Lung microvascular endothelial cell (primary cell): ENCODE results near the gene LGALS7. TPM values are rescaled to one million over a fixed set of nuclear protein-coding genes. Genes with fewer than 3 reads are reported as not detected.

ENCODE experiments used
- DNase-seq, 2 donors: peaks; one replicate each; pipeline versions ENCODE4 v3.0.0 to v3.0.0-alpha.2; 2010; ENCODE audit warnings: low read depth in 2 of 2
- total RNA-seq: library from RNA; depleted of rRNA; stranded (reverse); fragments of >200 nt; gene quantifications from 2 replicates; pipeline ENCODE4 v1.2.1, GENCODE V29; 2014

The LGALS7 gene
- total RNA-seq, 1 donor from 2014 or later, result not detected

GRCh38 chr19:38740932-38741331, 32.4 kb downstream of the LGALS7 start:
- DNase-seq, result no peak

GRCh38 chr19:38740257-38740592, 33.1 kb downstream of the LGALS7 start:
- peak in 1 of 2 donors; percentile 0 for DNase-seq

DNA sequence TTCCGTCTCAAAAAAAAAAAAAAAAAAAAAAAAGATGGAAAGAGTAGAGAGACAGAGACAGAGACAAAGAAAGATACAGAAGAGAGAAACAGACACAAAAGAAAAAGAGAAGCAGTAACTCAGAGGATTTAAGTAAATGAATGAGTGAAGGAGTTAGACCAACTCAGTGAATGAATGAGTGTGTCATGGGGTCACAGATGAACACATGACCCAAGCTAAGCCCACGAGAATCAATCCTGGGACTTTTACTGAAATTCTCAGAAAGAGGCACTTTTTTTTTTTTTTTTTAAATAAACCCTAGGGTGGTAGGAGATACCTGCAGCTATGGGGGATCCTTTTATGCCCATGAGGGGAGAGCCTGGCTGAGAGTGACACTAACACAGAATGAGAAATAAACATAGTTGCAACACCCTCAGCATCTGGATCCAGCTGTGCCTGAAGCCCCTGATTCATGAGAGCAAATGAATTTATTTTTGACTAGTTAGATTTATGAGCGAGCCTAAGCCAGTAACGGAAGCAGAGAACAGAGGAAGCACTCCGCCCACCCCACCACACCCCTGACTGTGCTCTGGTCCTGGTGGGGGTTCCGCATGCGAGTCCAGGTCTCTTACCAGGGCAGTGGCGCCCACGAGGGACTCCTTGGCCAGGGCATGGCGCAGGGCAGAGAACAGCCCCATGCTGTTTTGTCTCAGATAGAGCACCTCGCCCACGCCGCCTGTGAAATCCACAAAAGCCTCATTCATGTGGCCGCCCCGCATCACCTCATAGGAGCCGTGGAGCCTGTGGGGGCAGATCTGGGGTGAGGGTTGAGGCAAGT, 33.7 kb downstream of the LGALS7 start:
- peak in 1 of 2 donors; percentile 0 for DNase-seq

DNA sequence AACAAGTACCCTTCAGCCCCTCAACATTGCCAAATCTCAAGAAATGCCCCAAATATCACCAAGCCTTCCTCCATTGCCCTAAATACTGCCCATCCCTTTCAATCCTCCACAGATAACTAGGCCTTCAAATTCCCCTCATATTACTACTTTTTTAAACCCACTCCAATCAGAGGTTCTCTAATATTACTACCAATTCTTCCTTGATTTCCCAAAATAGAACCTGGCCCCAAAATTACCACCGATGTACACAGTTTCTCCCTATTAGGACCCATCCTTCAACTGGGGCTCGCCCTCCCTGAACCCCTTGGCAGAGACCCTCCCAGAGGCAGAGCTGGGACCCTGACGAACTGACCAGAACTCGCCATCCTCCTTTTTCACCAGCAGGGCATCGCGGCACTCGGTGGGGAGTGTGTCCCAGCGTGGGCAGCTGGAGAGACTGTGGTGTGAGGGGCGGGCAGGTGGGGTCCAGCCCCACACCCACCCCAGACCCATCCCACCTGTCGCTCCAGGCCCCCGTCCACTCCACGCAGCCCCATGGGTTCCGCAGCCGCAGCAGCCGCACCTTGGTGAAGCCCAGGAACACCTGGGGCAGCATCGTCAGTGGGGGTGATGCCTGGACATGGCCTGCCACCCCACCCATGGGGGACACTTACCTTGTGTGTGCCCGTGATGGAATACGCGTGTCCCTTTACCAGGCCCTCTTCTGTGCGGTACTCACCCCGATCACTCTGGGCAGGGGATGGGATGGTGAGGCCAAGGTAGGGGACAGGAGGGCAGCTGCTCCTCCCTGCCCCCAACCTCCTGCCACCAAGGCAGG, 35.2 kb downstream of the LGALS7 start:
- DNase-seq, result peak; percentile 0

DNA sequence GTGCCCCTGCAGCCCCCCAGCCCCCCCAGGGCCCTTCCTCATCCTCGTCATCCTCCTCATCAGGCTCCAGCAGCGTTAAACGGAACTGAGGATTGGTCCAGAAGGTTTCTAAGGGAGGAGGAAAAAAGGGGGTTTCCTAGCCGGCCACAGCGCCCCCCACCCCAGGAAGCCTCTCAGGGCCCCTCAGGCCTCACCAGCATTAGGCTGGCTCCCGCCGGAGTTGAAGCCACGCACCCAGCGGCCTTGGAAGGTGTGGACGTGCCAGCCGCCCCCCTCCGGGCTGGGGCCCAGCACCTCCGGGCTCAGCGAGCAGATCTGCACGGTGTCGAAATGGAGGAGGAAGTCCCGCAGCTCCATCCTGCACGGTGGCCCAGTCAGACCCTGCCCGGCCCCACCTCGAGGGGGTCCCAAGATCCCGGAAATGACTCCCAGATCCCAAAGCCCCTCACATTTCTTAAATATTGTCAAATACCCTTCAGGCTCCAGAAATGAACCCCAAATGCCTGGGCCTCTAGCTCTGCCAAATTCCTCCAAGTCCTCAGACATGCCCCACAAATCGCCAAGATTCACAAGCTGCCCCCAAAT, 35.9 kb downstream of the LGALS7 start:
- DNase-seq, result no peak

- no peak for DNase-seq
Measured at GRCh38 chr19:38736413-38737280, 36.7 kb downstream of the LGALS7 start.

DNA sequence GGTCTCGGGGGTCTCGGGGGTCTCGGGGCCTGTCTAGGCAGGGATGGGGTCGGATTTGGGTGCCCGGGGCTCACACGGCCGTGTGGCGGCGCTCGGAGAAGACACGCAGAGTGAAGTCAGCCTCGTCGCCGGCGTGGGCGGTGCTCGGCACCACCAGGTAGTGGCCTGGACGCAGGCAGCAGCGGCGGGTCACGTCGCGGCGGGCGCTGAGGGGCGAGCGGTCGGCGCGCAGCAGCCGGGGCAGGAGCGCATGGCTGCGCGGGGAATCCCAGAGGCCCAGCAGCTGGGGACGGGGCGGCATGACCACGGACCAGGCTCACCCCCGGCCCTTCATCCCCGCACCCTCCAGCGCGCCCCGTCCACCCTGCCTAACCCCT, 37.3 kb downstream of the LGALS7 start:
- DNase-seq, result peak; percentile 32 to 52

DNA sequence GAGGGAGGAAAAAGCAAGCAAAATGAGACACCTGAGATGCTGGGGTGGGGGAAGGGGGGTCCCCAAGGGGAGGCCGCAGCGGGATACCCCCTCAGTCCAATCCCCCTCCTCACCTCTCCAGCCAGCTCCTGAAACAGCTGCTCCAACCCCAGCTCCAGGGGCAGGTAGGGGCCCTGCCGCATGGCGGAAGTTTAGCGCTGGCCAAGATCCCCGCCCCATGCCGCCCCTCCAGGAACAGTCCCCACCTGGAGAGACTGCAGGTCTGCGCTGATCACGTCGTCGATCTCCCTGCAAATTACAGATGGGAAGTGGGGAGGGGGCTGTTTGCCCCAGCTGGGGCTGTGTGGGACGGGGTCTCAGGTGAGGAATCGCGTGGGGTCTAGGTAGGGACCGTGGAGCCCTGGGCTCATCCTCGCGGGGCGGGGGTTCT, 38.0 kb downstream of the LGALS7 start:
- no peak for DNase-seq

DNA sequence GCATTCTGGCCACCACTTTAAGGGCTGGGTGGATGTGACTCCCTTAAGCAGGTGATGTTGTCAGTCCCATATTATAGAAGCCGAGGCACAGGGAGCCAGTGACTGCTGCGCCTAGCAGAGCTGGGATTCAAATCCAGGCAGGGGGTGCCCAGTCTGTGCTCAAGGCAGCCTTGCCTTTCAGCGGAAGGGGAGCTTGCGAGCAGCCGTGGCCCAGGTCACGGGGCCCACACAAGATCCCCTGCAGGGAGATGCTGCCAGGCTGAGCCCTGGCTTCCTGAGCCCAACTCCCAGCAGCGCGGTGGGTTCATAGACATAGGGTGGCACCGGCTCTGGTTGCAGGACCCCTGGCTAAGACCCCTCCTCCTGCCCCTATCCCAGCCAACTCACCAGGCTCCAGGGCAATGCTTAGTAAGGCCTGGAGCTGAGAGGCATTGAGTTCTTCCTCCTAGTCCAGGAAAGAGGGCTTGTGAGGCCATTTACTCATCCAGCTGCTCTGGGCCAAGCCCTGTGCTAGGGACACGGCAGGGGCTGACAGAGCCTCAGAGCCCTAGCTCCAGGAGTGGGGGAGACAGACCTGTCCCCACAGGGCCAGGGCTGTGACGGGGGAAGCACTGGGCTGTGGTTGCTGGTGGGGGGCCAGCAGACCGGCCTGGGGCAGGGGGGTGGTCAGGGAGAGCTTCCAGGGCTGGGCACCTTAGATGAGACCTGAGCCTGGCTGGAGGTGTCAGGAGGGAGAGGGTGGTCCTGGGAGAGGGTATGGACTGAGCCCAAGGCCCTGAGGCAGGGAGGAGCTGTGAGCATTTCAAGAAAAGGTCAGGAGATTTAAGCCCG, 38.7 kb downstream of the LGALS7 start:
- peak; percentile 25 to 31 for DNase-seq

- DNase-seq, result no peak
Measured at GRCh38 chr19:38734176-38734425, 39.2 kb downstream of the LGALS7 start.

- DNase-seq, result peak in 1 of 2 donors; percentile 33
Measured at GRCh38 chr19:38733493-38734175, 39.7 kb downstream of the LGALS7 start.

- no peak for DNase-seq
Measured at GRCh38 chr19:38733241-38733492, 40.1 kb downstream of the LGALS7 start.

DNA sequence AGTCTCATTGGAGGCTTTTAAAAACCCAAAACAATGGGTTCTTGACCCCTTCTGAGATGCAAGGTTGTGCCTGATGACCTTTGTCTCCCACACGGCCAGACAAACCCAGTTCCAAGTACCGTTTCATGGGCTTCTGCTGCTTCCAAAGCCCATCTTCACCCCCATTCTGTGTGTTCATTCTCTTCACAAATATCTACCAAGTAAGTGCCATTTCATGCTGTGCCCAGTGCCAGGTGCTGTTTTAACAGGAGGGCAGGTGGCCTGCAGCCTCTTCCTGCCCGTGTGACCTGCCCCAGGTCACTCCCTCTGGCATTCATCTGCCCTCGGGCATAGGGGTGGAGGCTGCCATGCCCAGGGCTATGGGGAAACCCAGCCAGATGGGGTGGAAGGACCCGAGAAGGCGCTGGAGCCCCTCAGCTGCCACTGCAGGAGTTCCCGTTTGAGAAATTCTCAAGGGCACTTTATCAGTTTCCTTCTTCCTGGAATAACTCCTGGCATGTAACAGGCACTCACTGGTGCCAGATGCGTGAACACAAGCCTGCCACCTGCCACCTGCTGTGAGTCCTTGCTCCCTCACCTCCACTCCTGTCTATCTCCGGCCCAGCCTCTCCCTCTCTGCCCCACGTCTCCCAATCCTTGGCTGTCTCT, 41.5 kb downstream of the LGALS7 start:
- no peak for DNase-seq

DNA sequence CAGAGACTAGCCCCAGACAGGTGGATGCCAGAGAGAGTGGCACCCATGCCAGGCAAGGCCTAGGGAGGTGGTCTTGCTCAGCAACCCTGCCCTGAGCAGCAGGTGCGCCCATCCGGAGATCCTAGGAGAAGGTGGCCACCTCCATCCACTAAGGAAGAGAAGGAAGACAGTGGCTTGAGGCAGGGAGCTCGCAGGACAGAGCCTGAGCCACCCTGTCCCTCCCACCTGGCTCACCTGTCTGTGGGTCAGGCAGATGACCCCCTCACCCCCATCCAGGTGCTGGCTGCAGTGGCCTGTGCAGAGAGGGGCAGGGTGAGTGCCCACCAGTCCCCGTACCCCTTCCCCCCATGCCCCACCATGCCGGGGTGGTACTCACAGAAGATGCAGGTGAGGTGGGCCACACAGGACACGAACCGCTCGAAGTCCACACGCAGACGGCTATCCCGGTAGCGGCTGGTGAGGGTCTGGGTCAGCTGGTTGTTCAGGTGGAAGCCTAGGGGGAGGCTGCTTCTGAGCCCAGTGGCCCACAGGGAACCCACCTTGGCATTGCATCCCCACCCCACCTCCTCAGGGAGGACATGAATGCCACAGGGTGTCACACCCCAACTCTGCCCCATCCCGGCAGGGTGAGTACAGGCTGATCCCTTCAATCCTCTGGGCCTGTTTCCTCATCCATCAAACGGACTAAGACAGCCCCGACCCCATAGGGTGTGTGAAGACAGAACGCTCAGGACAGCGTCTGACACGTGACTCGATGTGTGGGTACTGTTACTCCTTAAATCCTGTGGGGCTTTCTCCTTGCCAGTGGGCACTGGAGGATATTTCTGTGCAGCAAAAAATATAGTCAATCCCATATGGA, 42.4 kb downstream of the LGALS7 start:
- DNase-seq, result no peak

DNA sequence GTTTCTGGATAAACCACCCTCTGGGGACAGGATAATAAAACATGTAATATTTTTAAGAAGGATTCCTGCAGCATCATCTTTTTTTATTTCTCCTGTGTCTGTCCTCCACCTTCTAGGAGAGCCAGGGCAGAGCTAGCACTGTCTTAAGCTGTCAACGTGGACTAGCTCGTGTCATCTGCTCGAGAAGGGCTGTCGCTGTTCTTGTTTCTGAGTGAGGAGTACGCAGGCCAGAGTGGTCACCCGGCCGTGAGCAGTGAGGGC, 42.9 kb downstream of the LGALS7 start:
- DNase-seq, result no peak

GRCh38 chr19:38729653-38730469, 43.5 kb downstream of the LGALS7 start:
- DNase-seq, result peak; percentile 63 to 75

GRCh38 chr19:38728752-38729541, 44.4 kb downstream of the LGALS7 start:
- DNase-seq, result no peak
